GM18909 (cell line): ENCODE data around the gene SUMO4.

ENCODE experiments used
- ATAC-seq: cut with Tn5 transposase; IDR thresholded peaks from one replicate; pipeline ENCODE4 v1.9.1; 2021; ENCODE audit warnings: mild to moderate bottlenecking; ENCODE audit not compliant: unreplicated experiment, poor library complexity

The SUMO4 gene

GRCh38 chr6:149448821-149449453, 48.9 kb downstream of the SUMO4 start:
- ATAC-seq = no peak

- no peak for ATAC-seq
Observed at GRCh38 chr6:149449831-149450678, 50.0 kb downstream of the SUMO4 start.
